ENCODE results near the gene GULP1.
A peak's percentile ranks its signal among the peaks of the same experiment; 100 is the strongest.
"Not testable (repeated sequence)": the region's sequence is repeated elsewhere in the genome, so short reads cannot be mapped to it uniquely, and the experiment has no call there.

GULP1 gene

GRCh38 chr2:188569431-188570165, 277.9 kb downstream of the GULP1 start:
- peak; percentile 26 for FAIRE-seq

GRCh38 chr2:188570370-188570769, 278.7 kb downstream of the GULP1 start:
- FAIRE-seq: no peak

- FAIRE-seq: no peak
Observed at GRCh38 chr2:188571543-188572303, 280.0 kb downstream of the GULP1 start.

- FAIRE-seq: no peak
Observed at GRCh38 chr2:188572592-188572991, 280.9 kb downstream of the GULP1 start.

GRCh38 chr2:188573453-188573852, 281.8 kb downstream of the GULP1 start:
- FAIRE-seq: no peak

GRCh38 chr2:188576006-188576405, 284.3 kb downstream of the GULP1 start:
- FAIRE-seq: no peak

GRCh38 chr2:188576651-188577050, 285.0 kb downstream of the GULP1 start:
- FAIRE-seq: no peak

GRCh38 chr2:188577231-188577630, 285.6 kb downstream of the GULP1 start:
- FAIRE-seq: no peak

- no peak for FAIRE-seq
Observed at GRCh38 chr2:188580738-188581137, 289.1 kb downstream of the GULP1 start.

GRCh38 chr2:188582211-188582610, 290.5 kb downstream of the GULP1 start:
- FAIRE-seq: no peak

- FAIRE-seq: no peak
Observed at GRCh38 chr2:188588235-188588634, 296.6 kb downstream of the GULP1 start.

- no peak for FAIRE-seq
Observed at GRCh38 chr2:188596054-188596453, 304.4 kb downstream of the GULP1 start.

GRCh38 chr2:188598551-188598950, 306.9 kb downstream of the GULP1 start:
- no peak for FAIRE-seq

GRCh38 chr2:188599140-188599539, 307.5 kb downstream of the GULP1 start:
- no peak for FAIRE-seq

GRCh38 chr2:188600536-188601210, 309.0 kb downstream of the GULP1 start:
- peak; percentile 41 for FAIRE-seq

GRCh38 chr2:188601391-188601790, 309.7 kb downstream of the GULP1 start:
- no peak for FAIRE-seq

- no peak for FAIRE-seq
Observed at GRCh38 chr2:188601927-188602326, 310.3 kb downstream of the GULP1 start.

- FAIRE-seq: no peak
Observed at GRCh38 chr2:188604579-188604978, 312.9 kb downstream of the GULP1 start.

GRCh38 chr2:188605609-188606584, 314.2 kb downstream of the GULP1 start:
- not testable (repeated sequence) for FAIRE-seq

GRCh38 chr2:188606596-188606995, 314.9 kb downstream of the GULP1 start:
- FAIRE-seq: not testable (repeated sequence)

- FAIRE-seq: no peak
Observed at GRCh38 chr2:188607501-188607900, 315.8 kb downstream of the GULP1 start.

- no peak for FAIRE-seq
Observed at GRCh38 chr2:188609321-188610049, 317.8 kb downstream of the GULP1 start.
